Erythroblast (primary cell): ENCODE measurements around the gene SEC14L2.

ENCODE experiments used
- GATA1 ChIP-seq: IDR thresholded peaks from 2 replicates; pipeline ENCODE4 v1.6.1; 2011; ENCODE audit warnings: low read depth, mild to moderate bottlenecking, control low read depth, low read length, moderate library complexity
- POLR2A ChIP-seq: IDR thresholded peaks from 2 replicates; pipeline ENCODE4 v1.6.1; 2011; ENCODE audit warnings: mild to moderate bottlenecking, low read length

DNA sequence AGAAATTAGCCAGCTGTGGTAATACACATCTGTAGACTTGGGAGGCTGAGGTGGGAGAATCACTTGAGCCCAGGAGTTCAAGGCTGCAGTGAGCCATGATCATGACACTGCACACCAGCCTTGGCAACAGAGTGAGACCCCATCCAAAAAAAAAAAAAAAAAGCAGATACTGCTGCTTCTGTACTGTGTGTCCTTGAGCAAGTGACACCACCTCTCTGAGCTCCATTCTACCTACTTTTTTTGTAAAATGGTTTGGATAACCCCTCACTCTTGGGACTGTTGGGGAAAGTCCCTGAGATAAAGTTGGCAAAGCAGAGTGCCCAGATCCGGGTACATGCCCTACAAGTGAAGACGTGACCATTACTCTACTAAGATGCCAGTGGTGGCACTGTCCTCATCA, 72.3 kb downstream of the SEC14L2 start:
- TF ChIP-seq POLR2A (no peak), GATA1 (no peak)
